HEK293T (cell line): ENCODE results near the gene LAMC2.

Source experiments
- ARNT ChIP-seq: fragments of 450-650 bp; IDR thresholded peaks from 2 replicates; pipeline ENCODE4 v1.6.1; 2017; ENCODE audit warnings: mild to moderate bottlenecking
- BHLHE40 ChIP-seq: fragments of 450-650 bp; IDR thresholded peaks from 2 replicates; pipeline ENCODE4 v1.6.1; 2016; ENCODE audit warnings: mild to moderate bottlenecking, moderate library complexity, borderline replicate concordance
- FOXA1 ChIP-seq: fragments of 450-650 bp; IDR thresholded peaks from 2 replicates; pipeline ENCODE4 v1.6.1; 2016; ENCODE audit warnings: mild to moderate bottlenecking
- FOXM1 ChIP-seq: fragments of 450-650 bp; IDR thresholded peaks from 2 replicates; pipeline ENCODE4 v1.6.1; 2017; ENCODE audit warnings: mild to moderate bottlenecking, borderline replicate concordance
- L3MBTL2 ChIP-seq: fragments of 450-650 bp; conservative IDR thresholded peaks from 2 replicates; pipeline ENCODE4 v1.6.1; 2016; ENCODE audit warnings: mild to moderate bottlenecking
- LEF1 ChIP-seq: fragments of 450-650 bp; IDR thresholded peaks from 2 replicates; pipeline ENCODE4 v1.6.1; 2017; ENCODE audit warnings: mild to moderate bottlenecking, borderline replicate concordance
- NFRKB ChIP-seq: fragments of 450-650 bp; IDR thresholded peaks from 2 replicates; pipeline ENCODE4 v1.6.1; 2016; ENCODE audit warnings: mild to moderate bottlenecking, moderate library complexity
- SP1 ChIP-seq: fragments of 450-650 bp; IDR thresholded peaks from 2 replicates; pipeline ENCODE4 v1.6.1; 2017
- TARDBP ChIP-seq: fragments of 450-650 bp; IDR thresholded peaks from 2 replicates; pipeline ENCODE4 v1.6.1; 2016
- ZNF384 ChIP-seq: fragments of 450-650 bp; IDR thresholded peaks from 2 replicates; pipeline ENCODE4 v1.6.1; 2016
- TF ChIP-seq, protein P1 (sequence below): fragments of 450-650 bp; IDR thresholded peaks from 2 replicates; pipeline ENCODE4 v1.6.1; 2016

DNA sequence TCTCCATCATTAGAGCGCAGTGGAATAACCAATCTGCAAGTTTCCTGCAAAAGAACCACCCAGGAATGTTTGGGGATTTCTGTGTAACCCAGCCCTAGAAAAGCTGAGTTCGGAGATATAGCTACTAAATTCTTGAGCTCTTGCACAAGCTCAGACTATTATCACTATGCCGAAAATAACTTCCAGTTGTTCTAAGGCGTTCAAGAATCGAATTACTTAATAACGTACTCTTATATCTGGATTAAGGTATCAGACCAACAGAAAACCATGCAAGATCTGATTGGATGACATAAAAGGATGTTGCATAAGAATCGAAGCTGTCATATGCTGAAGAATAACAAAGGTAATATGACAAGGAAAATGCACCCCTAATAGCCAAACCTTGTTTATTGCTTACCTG is 7.5 kb upstream of the LAMC2 start:
- no peak for TF ChIP-seq TARDBP
- no peak for TF ChIP-seq L3MBTL2
- TF ChIP-seq LEF1: no peak
- no peak for TF ChIP-seq FOXM1
- TF ChIP-seq BHLHE40: no peak
- TF ChIP-seq, protein P1, sequence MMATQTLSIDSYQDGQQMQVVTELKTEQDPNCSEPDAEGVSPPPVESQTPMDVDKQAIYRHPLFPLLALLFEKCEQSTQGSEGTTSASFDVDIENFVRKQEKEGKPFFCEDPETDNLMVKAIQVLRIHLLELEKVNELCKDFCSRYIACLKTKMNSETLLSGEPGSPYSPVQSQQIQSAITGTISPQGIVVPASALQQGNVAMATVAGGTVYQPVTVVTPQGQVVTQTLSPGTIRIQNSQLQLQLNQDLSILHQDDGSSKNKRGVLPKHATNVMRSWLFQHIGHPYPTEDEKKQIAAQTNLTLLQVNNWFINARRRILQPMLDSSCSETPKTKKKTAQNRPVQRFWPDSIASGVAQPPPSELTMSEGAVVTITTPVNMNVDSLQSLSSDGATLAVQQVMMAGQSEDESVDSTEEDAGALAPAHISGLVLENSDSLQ: no peak
- TF ChIP-seq NFRKB: no peak
- TF ChIP-seq SP1: no peak
- TF ChIP-seq FOXA1: no peak
- no peak for TF ChIP-seq ZNF384
- no peak for TF ChIP-seq ARNT
